ENCODE measurements around the gene PLEKHG5.
"Not testable (repeated sequence)": the region's sequence is repeated elsewhere in the genome, so short reads cannot be mapped to it uniquely, and the experiment has no call there.

The PLEKHG5 gene

DNA sequence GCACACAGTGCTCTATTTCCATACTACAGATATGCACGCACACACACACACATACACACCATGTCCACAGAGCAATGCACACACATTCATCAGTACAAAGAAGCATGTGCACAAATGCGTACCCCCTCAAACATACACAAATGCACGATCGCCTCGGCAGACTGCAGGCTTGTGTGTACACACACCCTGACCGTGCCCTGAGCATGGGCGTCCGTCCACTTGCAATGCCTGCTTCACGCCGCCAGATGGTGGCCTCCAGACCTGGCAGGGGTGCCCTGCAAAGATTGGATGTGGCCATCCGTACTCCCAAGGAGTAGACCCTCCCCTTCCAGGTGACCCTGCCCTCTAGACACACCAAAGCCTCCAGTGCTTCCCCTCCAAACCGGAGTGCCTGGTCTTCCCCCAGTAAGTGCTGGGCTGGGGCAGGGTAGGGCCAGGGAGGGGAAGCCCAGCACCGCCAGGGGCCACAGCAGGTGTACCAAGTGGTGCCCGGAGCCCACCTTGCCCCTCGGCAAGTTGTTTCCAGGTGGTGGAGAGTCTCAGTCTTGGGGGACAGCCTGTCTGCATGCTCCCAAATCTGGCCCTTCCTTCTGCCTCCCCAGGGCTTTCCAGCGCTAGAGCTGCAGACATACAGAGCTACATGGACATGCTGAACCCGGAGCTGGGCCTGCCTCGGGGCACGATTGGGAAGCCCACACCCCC, 46.3 kb downstream of the PLEKHG5 start:
- no peak for DNase-seq (ENCODE audit: low spot score)

DNA sequence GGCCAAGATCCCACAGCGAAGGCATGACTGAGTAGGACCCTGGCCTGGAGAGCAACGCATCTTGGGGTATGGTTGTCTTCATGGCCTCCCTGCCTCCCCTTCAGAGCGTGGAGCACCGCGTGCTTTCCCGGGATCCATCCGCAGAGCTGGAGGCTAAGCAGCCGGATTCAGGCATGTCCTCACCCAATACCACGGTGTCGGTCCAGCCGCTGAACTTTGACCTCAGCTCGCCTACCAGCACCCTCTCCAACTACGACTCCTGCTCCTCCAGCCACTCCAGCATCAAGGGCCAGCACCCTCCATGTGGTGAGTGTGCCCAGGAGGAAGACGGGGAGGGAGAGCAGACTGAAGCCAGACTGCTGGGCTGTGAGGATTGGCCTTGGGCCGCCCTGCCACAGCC, 47.1 kb downstream of the PLEKHG5 start:
- no peak for DNase-seq (ENCODE audit: low spot score)

DNA sequence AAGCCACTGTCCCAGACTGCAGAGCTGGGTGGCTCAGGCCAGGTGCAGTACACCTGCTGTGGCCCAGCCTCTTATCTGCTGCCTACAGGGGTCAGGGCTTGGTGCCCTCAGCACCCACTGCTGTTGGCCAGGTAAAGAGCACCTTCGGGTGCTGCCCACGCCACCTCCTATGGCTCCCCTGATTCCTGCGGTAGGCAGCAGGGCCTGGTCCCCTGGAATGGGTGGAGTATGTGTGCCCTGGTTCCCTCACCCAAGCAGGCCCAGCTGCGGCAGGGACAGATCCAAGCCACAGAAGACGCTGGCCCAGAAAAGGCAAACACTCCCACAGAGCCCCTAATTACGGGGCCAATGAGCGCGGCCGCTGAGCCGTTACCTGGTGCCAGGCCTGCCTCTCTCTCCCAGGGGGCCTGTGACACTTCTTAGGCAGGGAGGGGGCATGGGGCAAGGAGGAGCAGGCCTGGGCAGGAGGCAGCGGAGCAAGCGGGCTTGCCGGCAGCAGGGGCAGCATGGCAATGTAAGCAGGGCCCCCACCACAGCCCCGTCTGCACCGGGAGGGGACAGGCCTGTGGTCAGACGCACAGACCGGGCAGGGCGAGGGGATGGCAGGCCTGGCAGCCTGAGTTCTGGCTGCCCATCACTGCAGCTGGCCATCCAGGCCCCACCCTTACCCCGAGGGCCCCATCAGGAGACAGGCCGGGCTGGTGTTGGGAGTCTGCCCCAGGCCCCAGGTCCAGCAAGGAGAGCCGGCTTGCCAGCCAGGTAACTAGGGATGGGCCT, 47.9 kb downstream of the PLEKHG5 start:
- DNase-seq (ENCODE audit: low spot score): no peak

DNA sequence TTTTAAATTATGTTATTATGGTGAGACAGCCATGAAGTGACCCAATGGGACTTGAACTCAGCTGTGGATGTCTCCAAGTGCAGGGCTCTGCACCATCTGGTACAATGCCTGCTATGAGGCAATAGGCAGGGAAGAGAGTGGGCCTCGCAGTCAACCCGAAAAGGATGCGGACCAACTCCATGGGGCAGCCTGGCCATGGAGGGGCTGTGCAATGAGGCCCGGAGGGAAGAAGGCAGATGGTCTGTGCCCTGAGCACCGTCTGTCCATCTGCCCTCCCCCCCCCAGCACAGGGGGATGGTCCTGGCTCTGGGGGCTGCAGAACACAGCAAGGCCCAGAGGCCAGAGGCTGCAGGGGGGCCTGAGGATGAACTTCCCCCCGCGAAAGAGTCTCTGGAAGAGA, 49.9 kb downstream of the PLEKHG5 start:
- no peak for DNase-seq (ENCODE audit: low spot score)

DNA sequence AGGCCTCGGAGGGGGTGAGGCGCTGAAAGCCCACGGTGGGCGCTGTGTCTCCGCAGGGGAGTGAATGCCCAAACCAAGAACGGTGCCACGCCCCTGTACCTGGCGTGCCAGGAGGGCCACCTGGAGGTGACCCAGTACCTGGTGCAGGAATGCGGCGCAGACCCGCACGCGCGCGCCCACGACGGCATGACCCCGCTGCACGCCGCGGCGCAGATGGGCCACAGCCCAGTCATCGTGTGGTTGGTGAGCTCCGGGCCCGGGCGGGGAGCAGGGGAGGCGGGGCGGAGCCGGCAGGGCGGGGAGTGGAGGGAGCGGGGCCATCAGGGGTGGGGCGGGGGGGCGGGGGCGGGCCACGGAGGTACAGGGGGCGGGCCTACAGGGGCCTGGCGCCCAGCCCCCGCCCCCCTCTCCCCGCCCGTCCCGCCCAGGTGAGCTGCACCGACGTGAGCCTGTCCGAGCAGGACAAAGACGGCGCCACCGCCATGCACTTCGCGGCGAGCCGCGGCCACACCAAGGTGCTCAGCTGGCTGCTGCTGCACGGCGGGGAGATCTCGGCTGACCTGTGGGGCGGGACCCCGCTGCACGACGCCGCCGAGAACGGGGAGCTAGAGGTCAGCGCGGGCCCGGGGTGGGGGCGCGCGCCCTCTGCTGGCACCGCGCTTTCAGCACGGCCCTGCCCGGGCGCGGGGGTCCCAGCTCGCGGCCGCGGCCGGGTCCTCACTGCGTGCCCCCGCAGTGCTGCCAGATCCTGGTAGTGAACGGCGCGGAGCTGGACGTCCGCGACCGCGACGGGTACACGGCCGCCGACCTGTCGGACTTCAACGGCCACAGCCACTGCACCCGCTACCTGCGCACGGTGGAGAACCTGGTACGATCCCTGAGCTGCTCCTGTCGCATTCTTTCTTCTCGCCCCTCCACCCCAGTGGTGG, 51.0 kb downstream of the PLEKHG5 start:
- peak; percentile 60 for DNase-seq (ENCODE audit: low spot score)

DNA sequence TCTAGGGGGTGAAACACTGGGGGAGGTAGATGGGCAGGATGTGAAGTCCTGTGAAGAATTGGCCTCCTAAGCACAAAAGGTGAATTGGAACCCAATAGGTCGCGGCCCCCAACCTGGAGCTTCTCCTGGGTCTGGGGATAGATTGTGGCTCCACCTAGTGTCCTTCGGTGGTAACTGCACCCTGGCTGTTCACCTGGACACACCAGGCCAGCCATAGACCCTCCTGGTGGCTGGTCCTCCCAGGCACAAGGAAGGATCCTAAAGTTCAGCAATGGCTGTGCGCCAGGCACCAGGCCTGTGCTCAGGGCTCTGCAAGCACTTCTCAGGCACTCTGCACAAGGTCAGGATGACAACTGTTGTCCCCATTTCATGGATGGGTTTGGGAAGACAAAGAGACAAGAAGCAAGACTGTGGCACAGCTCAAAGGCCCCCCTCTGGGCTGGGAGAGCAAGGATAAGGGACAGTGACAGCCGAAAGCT, 53.4 kb downstream of the PLEKHG5 start:
- peak; percentile 80 for DNase-seq (ENCODE audit: low spot score)

DNA sequence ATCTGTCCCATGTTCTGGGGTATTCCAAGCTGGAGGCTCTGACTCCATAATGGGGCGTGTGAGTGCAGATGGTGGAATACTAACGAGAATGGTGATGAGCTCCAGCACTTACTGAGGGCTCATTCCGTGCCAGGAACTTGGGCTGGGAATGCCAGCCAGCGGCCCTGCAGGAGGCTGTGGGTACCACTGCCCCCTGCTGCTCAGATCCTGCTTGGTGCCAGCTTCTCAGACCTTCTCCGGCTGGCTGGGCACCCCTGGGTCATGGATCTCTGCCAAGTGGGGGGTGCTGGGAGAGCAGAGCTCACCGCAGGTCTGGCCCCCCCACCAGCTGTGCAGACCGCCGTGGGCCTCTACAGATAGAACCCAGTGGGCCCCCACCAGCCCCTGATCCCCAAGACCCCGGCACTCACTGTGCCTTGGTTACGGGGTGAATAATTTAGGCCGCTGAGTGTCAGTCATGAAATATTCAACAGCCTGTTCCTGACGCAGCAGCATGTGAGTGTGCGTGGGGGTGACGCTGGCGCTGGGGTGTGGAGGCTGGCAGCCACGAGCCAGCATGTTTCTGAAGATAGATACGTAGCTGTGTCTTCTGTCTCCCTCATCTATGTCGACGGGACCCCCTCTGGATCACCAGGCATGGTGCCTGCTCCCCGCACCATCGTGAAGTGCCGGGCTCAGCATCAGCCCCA, 54.3 kb downstream of the PLEKHG5 start:
- not testable (repeated sequence) for DNase-seq (ENCODE audit: low spot score)

DNA sequence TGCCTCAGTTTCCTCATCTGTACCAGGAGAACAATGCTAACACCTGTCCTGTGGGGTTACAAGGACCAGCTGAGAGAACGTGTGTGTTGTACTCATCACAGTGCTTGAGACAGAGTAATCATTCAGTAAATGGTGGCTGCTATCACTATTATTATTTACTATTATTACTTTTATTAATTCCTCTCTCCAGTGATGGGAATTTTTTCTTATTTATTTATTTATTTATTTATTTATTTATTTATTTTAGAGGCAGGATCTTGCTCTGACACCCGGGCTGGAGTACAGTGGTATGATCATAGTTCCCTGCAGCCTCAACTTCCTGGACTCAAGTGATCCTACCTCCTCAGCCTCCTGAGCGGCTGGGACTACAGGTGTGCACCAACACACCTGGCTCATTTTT, 55.2 kb downstream of the PLEKHG5 start:
- DNase-seq (ENCODE audit: low spot score): not testable (repeated sequence)

DNA sequence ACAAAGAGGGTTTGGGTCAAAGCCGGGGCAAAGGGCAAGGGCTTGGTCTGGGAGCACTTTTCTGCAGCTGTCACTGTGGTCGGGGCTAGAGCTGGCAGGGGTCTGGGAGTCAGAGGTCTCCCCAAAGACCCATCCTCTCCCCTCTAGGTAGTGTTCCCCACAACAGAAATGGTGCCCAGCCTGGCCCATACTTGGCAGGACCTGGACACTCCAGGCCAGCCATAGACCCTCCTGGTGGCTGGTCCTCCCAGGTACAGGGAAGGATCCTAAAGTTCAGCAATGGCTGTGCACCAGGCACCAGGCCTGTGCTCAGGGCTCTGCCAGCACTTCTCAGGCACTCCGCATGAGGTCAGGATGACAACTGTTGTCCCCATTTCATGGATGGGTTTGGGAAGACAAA, 55.9 kb downstream of the PLEKHG5 start:
- DNase-seq (ENCODE audit: low spot score): no peak

DNA sequence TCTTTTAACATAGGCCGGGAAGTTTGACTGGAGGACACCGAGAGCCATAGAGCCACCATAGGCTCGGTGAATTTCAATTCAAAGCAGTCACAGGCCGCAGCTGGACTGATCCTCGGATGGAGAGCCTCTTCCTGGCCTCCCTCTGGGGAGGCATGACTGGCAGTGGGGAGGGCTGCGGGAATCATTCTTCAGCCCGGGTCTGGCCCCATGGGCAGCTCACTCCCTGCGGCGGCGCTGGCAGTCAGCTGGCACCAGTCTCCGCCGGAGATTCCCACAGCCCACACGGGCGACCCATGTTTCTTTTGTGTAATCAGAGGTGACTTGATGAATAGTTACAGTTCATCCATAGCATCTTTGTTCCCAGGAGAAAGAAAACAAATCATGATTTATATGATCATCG, 56.3 kb downstream of the PLEKHG5 start:
- no peak for DNase-seq (ENCODE audit: low spot score)

DNA sequence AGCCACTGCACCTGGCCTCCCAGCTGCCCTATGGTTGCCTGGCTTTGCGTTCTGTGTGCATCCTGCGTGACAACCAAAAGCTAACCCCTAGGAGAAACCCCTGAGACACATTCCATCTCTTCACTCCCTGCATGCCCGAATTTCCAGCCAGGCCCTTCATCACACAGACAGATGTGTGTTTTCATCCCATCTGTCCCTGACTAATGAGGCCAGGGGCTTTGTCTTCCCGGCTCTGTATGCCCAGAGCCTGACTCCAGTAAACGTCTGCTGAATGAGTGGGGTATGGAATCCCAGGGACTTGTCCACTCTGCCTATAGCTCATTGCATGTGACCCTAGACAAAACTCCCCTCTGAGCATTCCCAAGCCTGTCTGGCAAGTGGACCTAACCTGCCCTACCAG, 57.3 kb downstream of the PLEKHG5 start:
- no peak for DNase-seq (ENCODE audit: low spot score)

DNA sequence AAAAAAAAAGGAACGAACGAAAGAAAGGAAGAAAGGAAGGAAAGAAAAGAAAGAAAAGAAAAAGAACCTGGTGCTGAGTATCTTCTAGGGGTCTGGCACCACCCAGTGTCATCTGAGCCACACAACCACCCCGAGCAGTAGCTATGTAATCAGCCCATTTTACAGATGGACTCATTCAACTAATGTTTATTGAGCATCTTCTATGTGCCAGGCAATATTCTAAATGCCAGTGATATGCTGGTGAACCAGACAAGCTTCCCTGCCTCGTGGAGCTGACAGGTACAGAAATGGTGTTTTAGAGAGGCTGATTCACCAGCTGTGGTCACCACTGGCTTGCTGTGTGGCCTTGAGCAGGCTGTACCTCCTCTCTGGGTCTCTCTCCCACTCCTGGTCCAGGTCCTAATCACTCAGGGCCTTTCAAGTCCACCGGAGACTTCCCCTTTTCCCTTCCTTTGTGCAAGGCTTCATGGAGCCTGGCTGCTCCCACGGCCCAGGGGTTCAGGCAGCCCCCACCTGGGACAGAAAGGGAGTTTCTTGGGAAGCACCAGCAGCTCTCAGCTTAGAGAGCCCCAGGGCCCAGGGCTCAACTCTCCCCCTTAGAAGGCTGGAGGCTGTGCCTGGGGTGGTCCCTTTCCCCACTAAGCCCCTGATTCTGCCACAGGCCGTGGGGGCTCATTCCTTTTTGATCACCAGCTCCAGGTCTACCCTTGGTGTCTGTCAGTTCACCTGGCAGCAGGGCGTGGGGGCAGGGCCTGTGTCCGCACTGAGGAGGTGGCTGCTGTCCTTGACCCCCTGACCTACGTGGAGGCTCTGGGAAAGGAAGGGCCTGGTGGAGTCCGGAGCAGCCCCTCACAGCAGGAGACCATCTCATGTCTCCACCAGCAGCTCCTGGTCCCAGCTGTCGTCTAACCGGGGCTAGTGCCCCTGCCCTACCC, 59.6 kb downstream of the PLEKHG5 start:
- not testable (repeated sequence) for DNase-seq (ENCODE audit: low spot score)

DNA sequence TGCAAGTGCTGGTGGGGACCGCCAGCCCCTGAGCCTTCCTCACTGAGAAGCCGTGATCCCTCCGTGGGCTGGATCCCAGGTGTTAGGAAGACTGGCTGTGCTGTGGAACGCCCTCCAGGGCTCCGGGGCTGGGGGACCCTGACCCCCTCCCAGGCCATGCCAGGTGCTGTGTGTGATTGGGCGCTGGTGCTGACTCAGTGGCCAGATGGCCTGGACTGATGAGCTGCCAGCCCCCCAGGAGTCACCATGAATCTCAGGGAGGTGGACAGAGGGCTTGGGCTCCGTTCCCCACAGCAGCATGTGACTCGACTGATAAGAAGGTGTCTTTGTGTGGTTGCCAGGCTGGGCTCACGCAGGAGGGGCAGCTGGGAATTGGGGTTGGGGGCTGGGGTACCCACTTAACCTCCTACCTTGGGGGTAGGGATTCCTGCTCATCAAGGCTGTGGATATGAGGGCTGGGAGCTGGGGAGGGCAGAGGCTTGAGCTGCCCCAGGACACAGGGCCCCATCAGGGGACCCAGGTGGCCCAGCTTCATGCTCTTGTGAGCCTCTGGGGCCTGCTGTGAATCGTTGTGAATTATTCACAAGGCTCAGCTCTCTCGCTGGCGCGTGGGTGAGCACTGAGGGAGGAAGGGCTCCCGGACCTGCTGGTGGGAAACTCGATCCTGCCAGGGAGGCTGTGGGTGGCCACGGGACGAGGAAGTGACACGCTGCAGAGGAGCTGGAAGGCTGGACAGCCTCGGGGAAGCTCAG, 61.6 kb downstream of the PLEKHG5 start:
- DNase-seq (ENCODE audit: low spot score): not testable (repeated sequence)

DNA sequence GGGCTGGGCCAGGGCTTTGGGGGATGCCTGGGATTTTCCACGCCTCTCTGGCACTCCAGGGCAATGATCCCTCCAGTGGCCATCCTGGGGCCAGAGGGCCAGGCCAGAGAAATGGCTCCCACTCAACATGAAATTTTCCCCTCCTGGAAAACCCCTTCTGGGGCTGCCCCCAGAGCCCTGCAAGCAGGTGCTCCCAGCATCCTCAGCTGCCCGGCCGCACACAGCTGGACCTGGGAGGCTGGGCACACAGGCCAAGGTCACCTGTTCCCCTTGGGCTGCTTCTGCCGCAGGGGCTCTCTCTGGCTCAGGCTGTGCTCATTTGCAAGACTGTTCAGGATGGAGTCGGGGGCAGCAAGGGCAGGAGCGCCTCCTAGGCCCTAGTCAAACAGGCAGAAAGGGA, 63.0 kb downstream of the PLEKHG5 start:
- DNase-seq (ENCODE audit: low spot score): not testable (repeated sequence)

DNA sequence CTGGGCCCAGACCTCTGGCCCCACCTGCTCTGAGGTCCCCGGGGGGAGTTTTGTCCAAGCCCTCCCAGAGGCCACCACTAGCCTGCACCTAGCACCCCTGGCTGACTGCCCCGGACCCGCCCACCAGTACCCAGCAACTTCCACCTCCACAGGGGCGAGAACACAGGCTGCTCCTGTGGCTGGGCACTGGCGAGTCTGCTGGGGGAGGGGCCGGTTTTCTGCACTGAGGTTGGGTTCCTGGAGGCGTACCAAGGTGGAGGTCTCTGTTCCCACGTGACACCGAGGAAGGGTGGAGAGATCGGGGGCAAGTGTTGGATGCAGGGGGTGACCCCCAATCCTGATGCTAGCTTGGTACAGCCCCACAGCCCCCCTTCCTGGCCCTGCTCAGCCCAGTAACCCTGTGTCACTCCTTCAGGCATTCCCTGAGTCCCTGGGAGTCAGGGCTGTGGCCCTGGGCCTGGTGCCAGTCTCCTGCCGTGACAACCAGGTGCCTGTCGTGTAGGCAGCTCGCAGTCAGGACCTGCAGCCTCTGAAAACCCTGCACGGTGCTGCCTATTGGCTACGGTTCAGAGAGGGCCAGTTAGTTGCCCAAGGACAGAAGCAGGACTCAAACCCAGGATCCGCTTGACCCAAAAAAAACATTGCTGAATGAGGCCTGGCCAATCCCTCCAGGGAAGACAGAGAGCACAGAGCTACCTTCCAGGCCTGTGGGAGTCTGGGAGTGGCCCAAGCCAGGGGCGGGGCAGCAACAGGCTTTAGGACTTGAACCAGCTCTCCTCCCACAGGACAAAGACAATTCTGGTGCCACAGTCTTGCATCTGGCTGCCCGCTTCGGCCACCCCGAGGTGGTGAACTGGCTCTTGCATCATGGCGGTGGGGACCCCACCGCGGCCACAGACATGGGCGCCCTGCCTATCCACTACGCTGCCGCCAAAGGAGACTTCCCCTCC, 63.8 kb downstream of the PLEKHG5 start:
- no peak for DNase-seq (ENCODE audit: low spot score)

DNA sequence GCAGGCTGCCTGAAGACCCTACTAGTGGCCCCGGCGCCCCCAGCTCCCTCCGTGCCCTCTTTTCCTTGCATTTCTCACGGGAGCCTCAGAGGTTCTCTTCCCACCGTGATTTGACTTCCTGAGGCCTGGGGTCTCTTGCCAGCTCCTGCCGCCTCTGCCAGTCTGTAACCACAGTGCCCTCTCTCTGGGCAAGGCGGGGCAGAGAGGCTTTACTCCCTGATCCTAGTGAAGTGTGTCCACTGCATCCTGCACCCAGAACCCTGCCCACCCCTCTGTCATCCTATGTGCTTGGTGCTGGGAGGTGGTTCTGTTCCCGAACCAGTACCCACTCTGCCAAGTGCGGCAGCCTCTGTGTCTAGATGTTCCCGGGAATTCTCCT, 64.5 kb downstream of the PLEKHG5 start:
- no peak for DNase-seq (ENCODE audit: low spot score)

DNA sequence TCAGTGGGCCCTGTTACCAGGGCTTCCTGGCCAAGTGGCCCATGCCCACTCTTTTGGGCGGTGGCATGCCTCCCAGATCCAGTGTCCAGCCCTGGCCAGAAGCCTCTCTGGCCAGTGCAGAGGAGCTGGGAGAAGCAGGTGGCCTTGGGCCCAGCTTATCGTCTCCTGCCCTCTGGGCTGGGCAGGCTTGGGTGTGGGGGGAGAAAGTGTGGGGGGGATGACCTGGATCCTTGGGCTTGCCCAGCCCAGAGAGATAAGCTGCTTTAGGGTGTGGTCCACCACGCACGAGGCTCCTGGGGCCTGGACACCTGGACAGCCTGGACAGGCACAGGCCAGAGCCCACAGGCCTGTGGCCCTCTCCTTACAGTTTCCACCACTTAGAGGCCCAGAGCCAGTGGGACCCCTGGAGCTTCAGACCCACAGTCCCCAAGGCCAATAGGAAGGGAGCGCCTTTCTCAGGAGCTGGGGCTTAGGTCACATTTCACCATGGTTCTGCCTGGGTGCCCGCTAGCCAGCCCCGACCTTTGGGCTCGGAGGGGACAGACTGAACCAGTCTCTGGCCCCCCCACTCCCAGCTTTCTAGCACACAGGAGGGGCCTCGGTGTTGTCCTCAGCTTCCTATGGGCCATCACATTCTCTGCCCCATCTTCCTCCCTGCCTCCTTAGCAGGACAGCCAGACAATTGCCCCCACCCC, 65.0 kb downstream of the PLEKHG5 start:
- DNase-seq (ENCODE audit: low spot score): no peak

DNA sequence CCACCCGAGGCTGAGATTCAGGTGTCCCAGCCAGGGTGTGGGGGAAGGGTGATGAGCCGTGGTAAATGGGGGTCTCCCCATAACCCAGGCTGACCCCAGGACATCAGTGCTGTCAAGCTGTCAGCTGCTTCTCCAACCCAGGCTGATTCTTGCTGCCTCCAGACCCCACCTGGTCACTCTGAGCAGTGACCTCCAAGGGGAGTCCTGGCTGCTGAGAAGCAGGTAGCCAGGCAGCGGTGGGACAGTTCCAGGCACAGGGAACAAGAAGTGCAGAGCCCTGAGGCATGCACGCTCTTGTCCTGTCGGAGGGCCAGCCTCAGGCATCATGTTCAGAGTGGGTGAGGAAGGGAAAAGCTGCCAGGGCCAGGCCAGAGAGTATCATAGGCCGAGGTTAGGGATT, 65.8 kb downstream of the PLEKHG5 start:
- DNase-seq (ENCODE audit: low spot score): no peak

Measured in hepatic stellate cell (primary cell).